HFFc6 (cell line): ENCODE measurements around the gene MAGEA2B. TPM values are rescaled to one million over a fixed set of nuclear protein-coding genes. Genes with fewer than 3 reads are reported as not detected.
"Not testable (repeated sequence)": the region's sequence is repeated elsewhere in the genome, so short reads cannot be mapped to it uniquely, and the experiment has no call there.

Experiments
- DNase-seq: peaks from one replicate; pipeline ENCODE4 v3.0.0-alpha.2; 2018
- H3K27ac Mint-ChIP-seq: 2 replicates; pipeline ENCODE4 v1.8.0; 2020; ENCODE audit warnings: mild to moderate bottlenecking, mixed read lengths
- H3K27me3 Mint-ChIP-seq: 2 replicates; pipeline ENCODE4 v1.8.0; 2021; ENCODE audit warnings: mild to moderate bottlenecking, moderate library complexity, mixed read lengths; ENCODE audit not compliant: insufficient read depth
- H3K36me3 Mint-ChIP-seq: 2 replicates; pipeline ENCODE4 v1.8.0; 2021; ENCODE audit warnings: low read depth, mixed read lengths
- H3K4me1 Mint-ChIP-seq: 2 replicates; pipeline ENCODE4 v1.8.0; 2020; ENCODE audit warnings: low read depth, mixed read lengths
- H3K4me3 Mint-ChIP-seq: 2 replicates; pipeline ENCODE4 v1.8.0; 2020; ENCODE audit warnings: mild to moderate bottlenecking, moderate library complexity, mixed read lengths
- H3K9me3 Mint-ChIP-seq: 2 replicates; pipeline ENCODE4 v1.8.0; 2020; ENCODE audit warnings: mild to moderate bottlenecking, mixed read lengths
- CTCF ChIP-seq: fragments of 200-600 bp; sonication (generic); IDR thresholded peaks from 2 replicates; pipeline ENCODE4 v1.5.0; 2021; ENCODE audit warnings: antibody characterized with exemption, mild to moderate bottlenecking
- total RNA-seq, 6 experiments: library from RNA; stranded (reverse); fragmentation: NEBNext Ultra II Directional; extraction: Animal tissue kit (Norgen Biotek cat#: 25700); gene quantifications; 2 replicates in 1 of 6; 3 replicates in 5 of 6; pipeline ENCODE4 v1.2.3, GENCODE V29; 2021

MAGEA2B gene
- total RNA-seq, 6 experiments from 2014 or later = not detected

DNA sequence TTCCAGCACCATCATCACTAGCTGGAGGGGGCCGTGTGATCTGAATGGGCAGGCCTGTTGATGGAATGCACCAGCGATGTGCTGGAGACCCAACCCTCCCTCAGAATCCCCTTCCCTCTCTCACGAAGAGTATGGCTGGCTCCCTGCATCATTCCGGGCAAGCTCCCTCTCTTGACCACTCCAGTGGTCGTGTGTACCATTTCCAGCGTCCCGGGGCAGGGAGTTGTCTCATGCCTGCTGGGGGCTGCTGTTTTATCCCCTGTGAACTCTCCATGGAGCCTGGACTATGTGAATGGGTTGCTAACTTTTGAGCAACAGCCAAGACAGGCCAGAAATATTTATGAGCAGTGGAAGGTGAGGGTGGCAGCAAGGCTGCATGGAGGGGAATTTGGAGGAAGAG is 11.0 kb downstream of the MAGEA2B start:
- H3K4me3 Mint-ChIP-seq = no peak overlapping the region
- no peaks in the 10 kb centered on the region for H3K4me1 Mint-ChIP-seq
- H3K27ac Mint-ChIP-seq = no peak overlapping the region
- H3K9me3 Mint-ChIP-seq = no peaks in the 10 kb centered on the region
- no peaks in the 10 kb centered on the region for H3K27me3 Mint-ChIP-seq
- no peak for DNase-seq
- no peak for TF ChIP-seq CTCF
- H3K36me3 Mint-ChIP-seq = no peaks in the 10 kb centered on the region

GRCh38 chrX:152733261-152733975 is 19.0 kb downstream of the MAGEA2B start, which contains the start of the genes CSAG1 and MAGEA12:
CSAG1 (minus strand) TSS chrX:152733721; CDS start chrX:152732460, 1,261 bp downstream.
MAGEA12 (plus strand) TSS chrX:152733757; CDS start chrX:152736162, 2,405 bp downstream.
- no peaks in the 10 kb centered on the region for H3K9me3 Mint-ChIP-seq
- DNase-seq = no peak
- H3K27ac Mint-ChIP-seq = no peak within 1 kb of the TSS
- TF ChIP-seq CTCF = no peak
- no peaks in the 10 kb centered on the region; the same call in 1 of the 2 replicates for H3K27me3 Mint-ChIP-seq
- H3K4me3 Mint-ChIP-seq = no peak within 1 kb of the TSS
- no peaks in the 10 kb centered on the region for H3K36me3 Mint-ChIP-seq
- H3K4me1 Mint-ChIP-seq = no peaks in the 10 kb centered on the region

GRCh38 chrX:152734143-152734858 is 19.9 kb downstream of the MAGEA2B start:
- DNase-seq, H3K27me3 Mint-ChIP-seq, H3K27ac Mint-ChIP-seq, H3K4me1 Mint-ChIP-seq, H3K36me3 Mint-ChIP-seq, H3K9me3 Mint-ChIP-seq, H3K4me3 Mint-ChIP-seq: not testable (repeated sequence)

DNA sequence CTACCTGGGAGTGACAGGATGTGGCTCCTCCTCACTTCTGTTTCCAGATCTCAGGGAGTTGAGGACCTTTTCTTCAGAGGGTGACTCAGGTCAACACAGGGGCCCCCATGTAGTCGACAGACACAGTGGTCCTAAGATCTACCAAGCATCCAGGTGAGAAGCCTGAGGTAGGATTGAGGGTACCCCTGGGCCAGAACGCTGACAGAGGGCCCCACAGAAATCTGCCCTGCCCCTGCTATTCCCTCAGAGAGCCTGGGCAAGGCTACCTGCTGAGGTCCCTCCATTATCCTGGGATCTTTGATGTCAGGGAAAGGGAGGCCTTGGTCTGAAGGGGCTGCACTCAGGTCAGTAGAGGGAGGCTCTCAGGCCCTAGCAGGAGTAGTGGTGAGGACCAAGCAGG is 20.7 kb downstream of the MAGEA2B start:
- H3K9me3 Mint-ChIP-seq = no peaks in the 10 kb centered on the region
- H3K4me1 Mint-ChIP-seq = no peaks in the 10 kb centered on the region
- H3K27ac Mint-ChIP-seq = no peak overlapping the region
- no peaks in the 10 kb centered on the region for H3K36me3 Mint-ChIP-seq
- no peak overlapping the region for H3K4me3 Mint-ChIP-seq
- no peak for TF ChIP-seq CTCF
- H3K27me3 Mint-ChIP-seq = no peaks in the 10 kb centered on the region; the same call in 1 of the 2 replicates
- no peak for DNase-seq

DNA sequence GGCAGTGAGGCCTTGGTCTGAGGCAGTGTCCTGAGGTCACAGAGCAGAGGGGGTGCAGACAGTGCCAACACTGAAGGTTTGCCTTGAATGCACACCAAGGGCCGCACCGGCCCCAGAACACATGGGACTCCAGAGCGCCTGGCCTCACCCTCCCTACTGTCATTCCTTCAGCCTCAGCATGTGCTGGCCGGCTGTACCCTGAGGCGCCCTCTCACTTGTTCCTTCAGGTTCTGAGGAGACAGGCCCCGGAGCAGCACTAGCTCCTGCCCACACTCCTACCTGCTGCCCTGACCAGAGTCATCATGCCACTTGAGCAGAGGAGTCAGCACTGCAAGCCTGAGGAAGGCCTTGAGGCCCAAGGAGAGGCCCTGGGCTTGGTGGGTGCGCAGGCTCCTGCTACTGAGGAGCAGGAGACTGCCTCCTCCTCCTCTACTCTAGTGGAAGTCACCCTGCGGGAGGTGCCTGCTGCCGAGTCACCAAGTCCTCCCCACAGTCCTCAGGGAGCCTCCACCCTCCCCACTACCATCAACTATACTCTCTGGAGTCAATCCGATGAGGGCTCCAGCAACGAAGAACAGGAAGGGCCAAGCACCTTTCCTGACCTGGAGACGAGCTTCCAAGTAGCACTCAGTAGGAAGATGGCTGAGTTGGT is 21.6 kb downstream of the MAGEA2B start:
- Mint-ChIP-seq H3K27ac (no peak overlapping the region), H3K36me3 (no peaks in the 10 kb centered on the region), H3K9me3 (no peaks in the 10 kb centered on the region), H3K27me3 (no peaks in the 10 kb centered on the region; the same call in 1 of the 2 replicates), H3K4me1 (no peaks in the 10 kb centered on the region), H3K4me3 (no peak overlapping the region)
- TF ChIP-seq CTCF = no peak
- no peak for DNase-seq

- H3K27me3 Mint-ChIP-seq, H3K9me3 Mint-ChIP-seq, H3K4me1 Mint-ChIP-seq, H3K27ac Mint-ChIP-seq, H3K36me3 Mint-ChIP-seq, DNase-seq, H3K4me3 Mint-ChIP-seq: not testable (repeated sequence)
Measured at GRCh38 chrX:152736528-152736927, 22.1 kb downstream of the MAGEA2B start.
